Lower leg skin (tissue), 3 donors: ENCODE results near the gene SNCB.

Source experiments
- CTCF ChIP-seq, 3 donors: fragments of 450-650 bp; IDR thresholded peaks; one replicate each; pipeline ENCODE4 v1.5.1; 2016; ENCODE audit warnings: antibody characterized with exemption in 3 of 3, mild to moderate bottlenecking in 3 of 3, moderate library complexity in 2 of 3
- POLR2A ChIP-seq, 2 donors: fragments of 450-650 bp; IDR thresholded peaks; one replicate each; pipeline ENCODE4 v1.6.1; 2016 to 2017; ENCODE audit warnings: antibody characterized with exemption in 2 of 2, mild to moderate bottlenecking in 1 of 2, moderate library complexity in 1 of 2

- no peak for TF ChIP-seq CTCF (IDR thresholded peaks at IDR 0.05)
- TF ChIP-seq POLR2A (IDR thresholded peaks at IDR 0.05) = no peak
Measured at GRCh38 chr5:176597417-176598389, 32.6 kb downstream of the SNCB start.
